SK-N-SH (cell line): Measurements from ENCODE around the gene PDE11A. TPM values are rescaled to one million over a fixed set of nuclear protein-coding genes. Genes with fewer than 3 reads are reported as not detected.

Experiments used
- CTCF ChIA-PET: fragments of 300-600, 350-600 bp; formaldehyde crosslinking; extraction: SDS; loops from one replicate; lab custom pipeline; 2021; lab: Yijun Ruan, JAX
- POLR2A ChIA-PET: fragments of 350-600 bp; sonication (Branson Sonifier 250); formaldehyde crosslinking; extraction: SDS; loops from one replicate; lab custom pipeline; 2020; ENCODE audit warnings: antibody characterized with exemption, inconsistent platforms; lab: Yijun Ruan, JAX
- DNase-seq: peaks from one replicate; pipeline ENCODE4 v3.0.0; 2012
- H2AFZ ChIP-seq: fragments of 200-600 bp; sonication (generic); 2 replicates; pipeline ENCODE4 v1.8.1; 2016; ENCODE audit warnings: antibody characterized with exemption, mild to moderate bottlenecking, low read depth
- H3F3A ChIP-seq: fragments of 200-600 bp; sonication (generic); replicated peaks from 2 replicates; pipeline ENCODE3; 2016; ENCODE audit warnings: antibody characterized with exemption, mild to moderate bottlenecking; ENCODE audit not compliant: insufficient read depth
- H3K27ac ChIP-seq, 2 experiments: fragments of 200-500 bp in 1 of 2; fragments of 200-600 bp in 1 of 2; sonication (Bioruptor generic) in 1 of 2; sonication (generic), shearing (Covaris generic) in 1 of 2; 2 replicates each; pipeline versions ENCODE4 v1.5.1 to v1.6.1; 2014 to 2016; ENCODE audit warnings: low read depth in 2 of 2, inconsistent platforms in 1 of 2, low read length in 1 of 2, mild to moderate bottlenecking in 1 of 2, mixed read lengths in 1 of 2
- H3K27me3 ChIP-seq: fragments of 200-600 bp; sonication (generic), shearing (Covaris generic); 2 replicates; pipeline ENCODE4 v1.6.1; 2016; ENCODE audit warnings: mixed run types; ENCODE audit not compliant: insufficient read depth
- H3K36me3 ChIP-seq, 2 experiments: fragments of 200-500 bp in 1 of 2; fragments of 200-600 bp in 1 of 2; sonication (Bioruptor generic) in 1 of 2; sonication (generic) in 1 of 2; replicated peaks in 1 of 2; 2 replicates each; pipeline versions ENCODE3 to v1.5.1; 2014 to 2016; ENCODE audit warnings: low read length in 1 of 2, mild to moderate bottlenecking in 1 of 2; ENCODE audit not compliant: insufficient read depth in 2 of 2, control insufficient read depth in 1 of 2
- H3K4me1 ChIP-seq, 2 experiments: fragments of 200-500 bp in 1 of 2; fragments of 200-600 bp in 1 of 2; sonication (Bioruptor generic) in 1 of 2; sonication (generic), shearing (Covaris generic) in 1 of 2; 2 replicates each; pipeline versions ENCODE4 v1.5.1 to v1.6.1; 2014 to 2016; ENCODE audit warnings: low read depth in 1 of 2, low read length in 1 of 2, mixed run types in 1 of 2; ENCODE audit not compliant: insufficient read depth in 2 of 2, control insufficient read depth in 1 of 2
- H3K4me2 ChIP-seq: fragments of 200-600 bp; sonication (generic), shearing (Covaris generic); 2 replicates; pipeline ENCODE4 v1.6.1; 2017; ENCODE audit warnings: mixed run types
- H3K4me3 ChIP-seq, 2 experiments: fragments of 200-500 bp in 1 of 2; fragments of 200-600 bp in 1 of 2; sonication (Bioruptor generic) in 1 of 2; sonication (generic), shearing (Covaris generic) in 1 of 2; 2 replicates each; pipeline versions ENCODE4 v1.5.1 to v1.8.1; 2014 to 2016; ENCODE audit warnings: low read depth in 2 of 2, inconsistent platforms in 1 of 2, low read length in 1 of 2, mild to moderate bottlenecking in 1 of 2, mixed read lengths in 1 of 2, moderate library complexity in 1 of 2
- H3K79me2 ChIP-seq: fragments of 200-600 bp; sonication (generic); 2 replicates; pipeline ENCODE4 v1.8.1; 2017; ENCODE audit warnings: mild to moderate bottlenecking; ENCODE audit not compliant: insufficient read depth
- H3K9ac ChIP-seq: fragments of 200-600 bp; sonication (generic); 2 replicates; pipeline ENCODE4 v1.6.1; 2017; ENCODE audit warnings: mixed run types
- H3K9me2 ChIP-seq: fragments of 200-600 bp; sonication (generic); 2 replicates; pipeline ENCODE4 v1.6.1; 2017; ENCODE audit warnings: mixed run types
- H3K9me3 ChIP-seq: fragments of 200-600 bp; sonication (generic); 2 replicates; pipeline ENCODE4 v1.6.1; 2017; ENCODE audit warnings: mixed run types, mild to moderate bottlenecking, moderate library complexity
- H4K20me1 ChIP-seq: fragments of 200-600 bp; sonication (generic); 2 replicates; pipeline ENCODE4 v1.6.1; 2017; ENCODE audit warnings: mild to moderate bottlenecking, mixed run types; ENCODE audit not compliant: insufficient read depth
- CHD2 ChIP-seq: fragments of 150-350 bp; IDR thresholded peaks from 2 replicates; pipeline ENCODE4 v1.6.1; 2018; ENCODE audit warnings: low read length; ENCODE audit not compliant: partially characterized antibody
- ELF1 ChIP-seq: IDR thresholded peaks from 2 replicates; pipeline ENCODE4 v1.4.0; 2012
- EP300 ChIP-seq, 2 experiments: IDR thresholded peaks; 2 replicates each; pipeline versions ENCODE4 v1.4.0 to v1.6.1; 2012; ENCODE audit warnings: borderline replicate concordance in 1 of 2, low read depth in 1 of 2, low read length in 1 of 2
- FOXJ3 ChIP-seq: sonication (generic); formaldehyde crosslinking; IDR thresholded peaks from 2 replicates; pipeline ENCODE4 v1.5.1; 2020; ENCODE audit warnings: mild to moderate bottlenecking, missing genetic modification reagents
- MXI1 ChIP-seq: IDR thresholded peaks from 2 replicates; pipeline ENCODE4 v1.6.1; 2012; ENCODE audit warnings: mild to moderate bottlenecking, low read depth, low read length, improper control_type of control experiment
- NFIC ChIP-seq: IDR thresholded peaks from 2 replicates; pipeline ENCODE4 v1.4.0; 2012; ENCODE audit warnings: borderline replicate concordance
- NRF1 ChIP-seq: IDR thresholded peaks from 2 replicates; pipeline ENCODE4 v1.6.1; 2012; ENCODE audit warnings: low read depth, mild to moderate bottlenecking, low read length
- POLR2AphosphoS5 ChIP-seq: IDR thresholded peaks from 2 replicates; pipeline ENCODE4 v1.6.1; 2012; ENCODE audit warnings: low read depth, low read length
- RAD21 ChIP-seq: IDR thresholded peaks from 2 replicates; pipeline ENCODE4 v1.6.1; 2012; ENCODE audit warnings: mild to moderate bottlenecking, low read length
- SMC3 ChIP-seq: IDR thresholded peaks from 2 replicates; pipeline ENCODE4 v1.6.1; 2012; ENCODE audit warnings: low read depth, low read length, improper control_type of control experiment
- TAF1 ChIP-seq: IDR thresholded peaks from 2 replicates; pipeline ENCODE4 v1.6.1; 2012; ENCODE audit warnings: low read depth, mild to moderate bottlenecking, low read length, moderate library complexity, borderline replicate concordance
- TEAD4 ChIP-seq: IDR thresholded peaks from 2 replicates; pipeline ENCODE4 v1.4.0; 2012; ENCODE audit warnings: mild to moderate bottlenecking, borderline replicate concordance; ENCODE audit not compliant: insufficient read depth
- WGBS: methylation state at CpG from one replicate; pipeline ENCODE4 v1.1.6; 2017; ENCODE audit warnings: low lambda C conversion rate; 5-methylcytosine and 5-hydroxymethylcytosine counted together
- polyA plus RNA-seq, 3 experiments: library from polyadenylated mRNA; depleted of rRNA; stranded (reverse); fragments of >200 nt; gene quantifications; 2 replicates each; pipeline ENCODE4 v1.2.3, GENCODE V29; 2012
- TF ChIP-seq, protein P1 (sequence below): IDR thresholded peaks from 2 replicates; pipeline ENCODE4; 2012
- TF ChIP-seq, protein P2 (sequence below): fragments of 200-600 bp; sonication (generic); IDR thresholded peaks from 2 replicates; pipeline ENCODE4 v1.6.1; 2017; ENCODE audit warnings: antibody characterized with exemption, mild to moderate bottlenecking, moderate library complexity
- TF ChIP-seq, protein P3 (sequence below): IDR thresholded peaks from 2 replicates; pipeline ENCODE4 v1.4.0; 2012; ENCODE audit warnings: low read depth, borderline replicate concordance
- TF ChIP-seq, protein P4 (sequence below): IDR thresholded peaks from 2 replicates; pipeline ENCODE4 v1.6.1; 2012; ENCODE audit warnings: mild to moderate bottlenecking, low read depth, low read length, moderate library complexity
- TF ChIP-seq, protein P5 (sequence below): IDR thresholded peaks from 2 replicates; pipeline ENCODE4 v1.4.0; 2012; ENCODE audit warnings: low read depth, borderline replicate concordance

The PDE11A gene
- polyA plus RNA-seq, 1 of the 3 experiments (the other 2 are of a cell fraction), result 0.10 TPM

DNA sequence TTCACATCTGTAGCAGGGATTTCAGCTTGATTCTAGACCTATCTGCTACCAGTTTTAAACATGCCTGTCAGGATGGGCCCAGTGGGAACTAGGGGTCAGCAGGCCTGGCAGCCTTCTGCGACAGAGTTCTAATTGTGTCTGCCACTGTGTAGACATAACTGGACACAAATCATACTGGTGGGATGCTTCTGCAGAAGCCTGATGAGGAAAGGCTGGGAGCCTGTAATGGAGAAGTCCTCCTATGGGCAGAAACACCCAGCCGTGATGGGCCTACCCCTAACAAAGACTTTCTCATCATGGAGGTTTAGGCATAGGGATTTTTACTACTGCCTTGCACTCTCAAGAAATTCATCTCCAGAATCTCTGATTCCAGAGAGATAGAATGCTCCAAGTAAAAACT lies 166.9 kb downstream of the PDE11A start:
- H3K9me3 ChIP-seq, result no peaks in the 10 kb centered on the region
- no peaks in the 10 kb centered on the region for H3K79me2 ChIP-seq
- H3K27me3 ChIP-seq, result no peaks in the 10 kb centered on the region
- no peak overlapping the region for H3K4me2 ChIP-seq
- H3F3A ChIP-seq, result no peaks in the 10 kb centered on the region
- TF ChIP-seq CHD2 (no peak), POLR2AphosphoS5 (no peak), NRF1 (no peak), TEAD4 (no peak), NFIC (no peak), RAD21 (no peak), SMC3 (no peak), FOXJ3 (CRISPR knock-in tag) (no peak), EP300 (IDR thresholded peaks at IDR 0.05; ENCODE audit: borderline replicate concordance in 1 of 2, low read depth in 1 of 2, low read length in 1 of 2) (no peak), TAF1 (no peak), MXI1 (no peak), ELF1 (no peak)
- TF ChIP-seq, protein P1, sequence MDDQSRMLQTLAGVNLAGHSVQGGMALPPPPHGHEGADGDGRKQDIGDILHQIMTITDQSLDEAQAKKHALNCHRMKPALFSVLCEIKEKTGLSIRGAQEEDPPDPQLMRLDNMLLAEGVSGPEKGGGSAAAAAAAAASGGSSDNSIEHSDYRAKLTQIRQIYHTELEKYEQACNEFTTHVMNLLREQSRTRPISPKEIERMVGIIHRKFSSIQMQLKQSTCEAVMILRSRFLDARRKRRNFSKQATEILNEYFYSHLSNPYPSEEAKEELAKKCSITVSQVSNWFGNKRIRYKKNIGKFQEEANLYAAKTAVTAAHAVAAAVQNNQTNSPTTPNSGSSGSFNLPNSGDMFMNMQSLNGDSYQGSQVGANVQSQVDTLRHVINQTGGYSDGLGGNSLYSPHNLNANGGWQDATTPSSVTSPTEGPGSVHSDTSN, result no peak
- TF ChIP-seq, protein P2, sequence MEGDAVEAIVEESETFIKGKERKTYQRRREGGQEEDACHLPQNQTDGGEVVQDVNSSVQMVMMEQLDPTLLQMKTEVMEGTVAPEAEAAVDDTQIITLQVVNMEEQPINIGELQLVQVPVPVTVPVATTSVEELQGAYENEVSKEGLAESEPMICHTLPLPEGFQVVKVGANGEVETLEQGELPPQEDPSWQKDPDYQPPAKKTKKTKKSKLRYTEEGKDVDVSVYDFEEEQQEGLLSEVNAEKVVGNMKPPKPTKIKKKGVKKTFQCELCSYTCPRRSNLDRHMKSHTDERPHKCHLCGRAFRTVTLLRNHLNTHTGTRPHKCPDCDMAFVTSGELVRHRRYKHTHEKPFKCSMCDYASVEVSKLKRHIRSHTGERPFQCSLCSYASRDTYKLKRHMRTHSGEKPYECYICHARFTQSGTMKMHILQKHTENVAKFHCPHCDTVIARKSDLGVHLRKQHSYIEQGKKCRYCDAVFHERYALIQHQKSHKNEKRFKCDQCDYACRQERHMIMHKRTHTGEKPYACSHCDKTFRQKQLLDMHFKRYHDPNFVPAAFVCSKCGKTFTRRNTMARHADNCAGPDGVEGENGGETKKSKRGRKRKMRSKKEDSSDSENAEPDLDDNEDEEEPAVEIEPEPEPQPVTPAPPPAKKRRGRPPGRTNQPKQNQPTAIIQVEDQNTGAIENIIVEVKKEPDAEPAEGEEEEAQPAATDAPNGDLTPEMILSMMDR, result no peak
- TF ChIP-seq, protein P3, sequence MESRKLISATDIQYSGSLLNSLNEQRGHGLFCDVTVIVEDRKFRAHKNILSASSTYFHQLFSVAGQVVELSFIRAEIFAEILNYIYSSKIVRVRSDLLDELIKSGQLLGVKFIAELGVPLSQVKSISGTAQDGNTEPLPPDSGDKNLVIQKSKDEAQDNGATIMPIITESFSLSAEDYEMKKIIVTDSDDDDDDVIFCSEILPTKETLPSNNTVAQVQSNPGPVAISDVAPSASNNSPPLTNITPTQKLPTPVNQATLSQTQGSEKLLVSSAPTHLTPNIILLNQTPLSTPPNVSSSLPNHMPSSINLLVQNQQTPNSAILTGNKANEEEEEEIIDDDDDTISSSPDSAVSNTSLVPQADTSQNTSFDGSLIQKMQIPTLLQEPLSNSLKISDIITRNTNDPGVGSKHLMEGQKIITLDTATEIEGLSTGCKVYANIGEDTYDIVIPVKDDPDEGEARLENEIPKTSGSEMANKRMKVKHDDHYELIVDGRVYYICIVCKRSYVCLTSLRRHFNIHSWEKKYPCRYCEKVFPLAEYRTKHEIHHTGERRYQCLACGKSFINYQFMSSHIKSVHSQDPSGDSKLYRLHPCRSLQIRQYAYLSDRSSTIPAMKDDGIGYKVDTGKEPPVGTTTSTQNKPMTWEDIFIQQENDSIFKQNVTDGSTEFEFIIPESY, result no peak
- TF ChIP-seq, protein P4, sequence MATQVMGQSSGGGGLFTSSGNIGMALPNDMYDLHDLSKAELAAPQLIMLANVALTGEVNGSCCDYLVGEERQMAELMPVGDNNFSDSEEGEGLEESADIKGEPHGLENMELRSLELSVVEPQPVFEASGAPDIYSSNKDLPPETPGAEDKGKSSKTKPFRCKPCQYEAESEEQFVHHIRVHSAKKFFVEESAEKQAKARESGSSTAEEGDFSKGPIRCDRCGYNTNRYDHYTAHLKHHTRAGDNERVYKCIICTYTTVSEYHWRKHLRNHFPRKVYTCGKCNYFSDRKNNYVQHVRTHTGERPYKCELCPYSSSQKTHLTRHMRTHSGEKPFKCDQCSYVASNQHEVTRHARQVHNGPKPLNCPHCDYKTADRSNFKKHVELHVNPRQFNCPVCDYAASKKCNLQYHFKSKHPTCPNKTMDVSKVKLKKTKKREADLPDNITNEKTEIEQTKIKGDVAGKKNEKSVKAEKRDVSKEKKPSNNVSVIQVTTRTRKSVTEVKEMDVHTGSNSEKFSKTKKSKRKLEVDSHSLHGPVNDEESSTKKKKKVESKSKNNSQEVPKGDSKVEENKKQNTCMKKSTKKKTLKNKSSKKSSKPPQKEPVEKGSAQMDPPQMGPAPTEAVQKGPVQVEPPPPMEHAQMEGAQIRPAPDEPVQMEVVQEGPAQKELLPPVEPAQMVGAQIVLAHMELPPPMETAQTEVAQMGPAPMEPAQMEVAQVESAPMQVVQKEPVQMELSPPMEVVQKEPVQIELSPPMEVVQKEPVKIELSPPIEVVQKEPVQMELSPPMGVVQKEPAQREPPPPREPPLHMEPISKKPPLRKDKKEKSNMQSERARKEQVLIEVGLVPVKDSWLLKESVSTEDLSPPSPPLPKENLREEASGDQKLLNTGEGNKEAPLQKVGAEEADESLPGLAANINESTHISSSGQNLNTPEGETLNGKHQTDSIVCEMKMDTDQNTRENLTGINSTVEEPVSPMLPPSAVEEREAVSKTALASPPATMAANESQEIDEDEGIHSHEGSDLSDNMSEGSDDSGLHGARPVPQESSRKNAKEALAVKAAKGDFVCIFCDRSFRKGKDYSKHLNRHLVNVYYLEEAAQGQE, result no peak
- TF ChIP-seq, protein P5, sequence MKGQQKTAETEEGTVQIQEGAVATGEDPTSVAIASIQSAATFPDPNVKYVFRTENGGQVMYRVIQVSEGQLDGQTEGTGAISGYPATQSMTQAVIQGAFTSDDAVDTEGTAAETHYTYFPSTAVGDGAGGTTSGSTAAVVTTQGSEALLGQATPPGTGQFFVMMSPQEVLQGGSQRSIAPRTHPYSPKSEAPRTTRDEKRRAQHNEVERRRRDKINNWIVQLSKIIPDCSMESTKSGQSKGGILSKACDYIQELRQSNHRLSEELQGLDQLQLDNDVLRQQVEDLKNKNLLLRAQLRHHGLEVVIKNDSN, result no peak
- no peaks in the 10 kb centered on the region for H3K36me3 ChIP-seq
- H4K20me1 ChIP-seq, result no peaks in the 10 kb centered on the region
- POLR2A ChIA-PET, result no interaction called here
- H3K9me2 ChIP-seq, result no peaks in the 10 kb centered on the region
- H2AFZ ChIP-seq, result no peak overlapping the region
- no peak overlapping the region for H3K27ac ChIP-seq
- 61% methylated on average over 2 of the region's 2 CpGs for WGBS
- CTCF ChIA-PET, result interaction anchor here (0.8 to 1.2 kb wide), 3 partner anchors 9 to 137 kb away, joined by 3 to 5 read pairs (median 4); no protein-coding TSS in a partner anchor
- no peak overlapping the region for H3K4me3 ChIP-seq
- no peak for DNase-seq
- peaks cover 0 to 9% of the 10 kb centered on the region in 2 experiments; a peak in 2 of 4 replicates for H3K4me1 ChIP-seq
- no peak overlapping the region for H3K9ac ChIP-seq
